Tibial artery (tissue), 4 donors: ENCODE data around the gene ARL6IP6.
"Not testable (repeated sequence)": the region's sequence is repeated elsewhere in the genome, so short reads cannot be mapped to it uniquely, and the experiment has no call there.

Experiments used
- DNase-seq, 2 donors: peaks; one replicate each; pipeline ENCODE4 v3.0.0-alpha.2; 2019
- H3K27ac ChIP-seq, 2 donors: fragments of 200-600 bp; sonication (generic) in 1 of 2; 1 replicate in 1 of 2; 2 replicates in 1 of 2; pipeline ENCODE4 v1.5.1; 2018 to 2019; ENCODE audit warnings: mild to moderate bottlenecking in 1 of 2
- H3K27me3 ChIP-seq, 2 donors: fragments of 200-600 bp; sonication (generic) in 1 of 2; one replicate each; pipeline versions ENCODE4 v1.5.1 to v1.6.0; 2016 to 2019
- H3K36me3 ChIP-seq, 3 donors: fragments of 200-600 bp; sonication (generic) in 2 of 3; one replicate each; pipeline ENCODE4 v1.5.1; 2016 to 2019; ENCODE audit warnings: mild to moderate bottlenecking in 2 of 3
- H3K4me1 ChIP-seq, 4 donors: fragments of 200-600 bp; sonication (generic) in 2 of 4; 1 replicate in 3 of 4; 2 replicates in 1 of 4; pipeline ENCODE4 v1.5.1; 2016 to 2019
- H3K4me3 ChIP-seq, 2 donors: fragments of 200-600 bp; sonication (generic) in 1 of 2; 1 replicate in 1 of 2; 2 replicates in 1 of 2; pipeline ENCODE4 v1.5.1; 2018 to 2019; ENCODE audit warnings: mild to moderate bottlenecking in 2 of 2
- H3K9me3 ChIP-seq, 3 donors: fragments of 200-600 bp; sonication (generic) in 1 of 3; one replicate each; pipeline ENCODE4 v1.5.1; 2016 to 2019
- intact Hi-C: fragments of 100-400 bp; cut with DNase I; formaldehyde crosslinking; loops from one replicate; pipeline ENCODE4 v1.15.0; 2023; ENCODE audit warnings: low total_unique reads
- TF ChIP-seq, protein P1 (sequence below), 2 experiments: fragments of 200-600 bp in 1 of 2; fragments of 450-650 bp in 1 of 2; IDR thresholded peaks; one replicate each; pipeline ENCODE4 v1.5.1; 2017 to 2019; ENCODE audit warnings: antibody characterized with exemption in 2 of 2, mild to moderate bottlenecking in 1 of 2, moderate library complexity in 1 of 2

The ARL6IP6 gene

DNA sequence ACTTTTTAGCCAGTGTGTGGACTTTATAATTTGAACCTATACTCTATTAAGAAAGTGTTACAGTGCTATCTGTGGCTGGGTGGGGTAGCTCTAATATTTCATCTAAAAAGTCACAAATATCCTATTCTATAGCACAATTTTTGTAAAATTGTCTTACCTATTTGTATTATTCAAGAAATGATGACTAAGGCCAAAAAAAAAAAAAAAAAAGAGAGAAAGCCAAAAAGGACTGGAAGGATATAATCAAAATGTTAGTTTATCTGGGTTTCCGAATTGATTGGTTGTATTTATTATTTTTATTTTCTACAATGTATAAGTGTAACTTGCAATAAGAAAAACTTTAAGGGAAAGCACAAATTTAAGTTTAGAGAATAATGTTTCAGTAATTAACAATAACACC lies 5.5 kb downstream of the ARL6IP6 start:
- Histone ChIP-seq H3K27me3 (no peaks in the 10 kb centered on the region), H3K4me3 (no peak overlapping the region), H3K4me1 (peaks cover 0 to 30% (median 19%) of the 10 kb centered on the region in 4 donors), H3K9me3 (no peaks in the 10 kb centered on the region), H3K36me3 (peaks cover 0 to 3% (median 0%) of the 10 kb centered on the region in 3 donors), H3K27ac (no peak overlapping the region)
- intact Hi-C loops, result no loop called here
- TF ChIP-seq, protein P1, sequence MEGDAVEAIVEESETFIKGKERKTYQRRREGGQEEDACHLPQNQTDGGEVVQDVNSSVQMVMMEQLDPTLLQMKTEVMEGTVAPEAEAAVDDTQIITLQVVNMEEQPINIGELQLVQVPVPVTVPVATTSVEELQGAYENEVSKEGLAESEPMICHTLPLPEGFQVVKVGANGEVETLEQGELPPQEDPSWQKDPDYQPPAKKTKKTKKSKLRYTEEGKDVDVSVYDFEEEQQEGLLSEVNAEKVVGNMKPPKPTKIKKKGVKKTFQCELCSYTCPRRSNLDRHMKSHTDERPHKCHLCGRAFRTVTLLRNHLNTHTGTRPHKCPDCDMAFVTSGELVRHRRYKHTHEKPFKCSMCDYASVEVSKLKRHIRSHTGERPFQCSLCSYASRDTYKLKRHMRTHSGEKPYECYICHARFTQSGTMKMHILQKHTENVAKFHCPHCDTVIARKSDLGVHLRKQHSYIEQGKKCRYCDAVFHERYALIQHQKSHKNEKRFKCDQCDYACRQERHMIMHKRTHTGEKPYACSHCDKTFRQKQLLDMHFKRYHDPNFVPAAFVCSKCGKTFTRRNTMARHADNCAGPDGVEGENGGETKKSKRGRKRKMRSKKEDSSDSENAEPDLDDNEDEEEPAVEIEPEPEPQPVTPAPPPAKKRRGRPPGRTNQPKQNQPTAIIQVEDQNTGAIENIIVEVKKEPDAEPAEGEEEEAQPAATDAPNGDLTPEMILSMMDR (IDR thresholded peaks at IDR 0.05), result no peak
- DNase-seq, result no peak

GRCh38 chr2:152729844-152730243 lies 11.4 kb downstream of the ARL6IP6 start:
- Histone ChIP-seq H3K27ac (no peak overlapping the region), H3K36me3 (no peaks in the 10 kb centered on the region), H3K4me1 (peaks cover 0 to 4% (median 0%) of the 10 kb centered on the region in 4 donors), H3K9me3 (no peaks in the 10 kb centered on the region), H3K4me3 (no peak overlapping the region), H3K27me3 (no peaks in the 10 kb centered on the region)
- TF ChIP-seq, protein P1 (IDR thresholded peaks at IDR 0.05), result no peak
- intact Hi-C loops, result no loop called here
- no peak for DNase-seq

GRCh38 chr2:152730591-152731333 lies 12.3 kb downstream of the ARL6IP6 start:
- TF ChIP-seq, protein P1 (IDR thresholded peaks at IDR 0.05), result no peak
- Histone ChIP-seq H3K4me1 (peaks cover 0 to 4% (median 0%) of the 10 kb centered on the region in 4 donors), H3K9me3 (no peaks in the 10 kb centered on the region), H3K4me3 (no peak overlapping the region), H3K27me3 (no peaks in the 10 kb centered on the region), H3K36me3 (peaks cover 0 to 8% (median 0%) of the 10 kb centered on the region in 3 donors), H3K27ac (no peak overlapping the region)
- DNase-seq, result no peak
- intact Hi-C loops, result no loop called here

DNA sequence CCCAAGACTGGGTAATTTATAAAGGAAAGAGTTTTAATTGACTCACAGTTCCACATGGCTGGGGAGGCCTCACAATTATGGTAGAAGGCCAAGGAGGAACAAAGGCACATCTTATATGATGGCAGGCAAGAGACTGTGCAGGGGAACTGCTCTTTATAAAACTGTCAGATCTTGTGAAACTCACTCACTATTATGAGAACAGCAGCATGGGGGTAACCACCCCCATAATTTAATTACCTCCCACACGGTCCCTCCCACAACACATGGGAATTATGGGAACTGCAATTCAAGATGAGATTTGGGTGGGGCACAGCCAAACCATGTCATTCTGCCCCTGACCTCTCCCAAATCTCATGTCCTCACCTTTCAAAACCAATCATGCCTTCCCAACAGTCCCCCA lies 19.1 kb downstream of the ARL6IP6 start:
- intact Hi-C loops, H3K4me1 ChIP-seq: not testable (repeated sequence)

DNA sequence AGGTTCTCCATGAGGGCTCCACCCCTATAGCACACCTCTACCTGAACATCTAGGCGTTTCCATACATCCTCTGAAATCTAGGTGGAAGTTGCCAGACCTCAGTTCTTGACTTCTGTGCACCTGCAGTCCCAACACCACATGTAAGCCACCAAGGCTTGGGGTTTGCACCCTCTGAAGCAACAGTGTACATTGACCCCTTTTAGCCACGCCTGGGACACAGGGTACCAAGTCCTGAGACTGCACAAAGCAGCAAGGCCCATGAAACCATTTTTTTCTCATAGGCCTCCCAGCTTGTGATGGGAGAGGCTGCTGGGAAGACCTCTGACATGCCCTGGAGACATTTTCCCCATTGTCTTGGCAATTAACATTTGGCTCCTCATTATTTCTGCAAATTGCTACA lies 20.0 kb downstream of the ARL6IP6 start:
- intact Hi-C loops, result no loop called here
- peaks cover 0 to 40% (median 28%) of the 10 kb centered on the region in 3 donors for H3K36me3 ChIP-seq

More for the DNA sequence above, 19.1 kb downstream of the ARL6IP6 start:
- H3K27me3 ChIP-seq, H3K27ac ChIP-seq, H3K9me3 ChIP-seq, DNase-seq, H3K4me3 ChIP-seq: not testable (repeated sequence)
- peaks cover 0 to 40% (median 28%) of the 10 kb centered on the region in 3 donors for H3K36me3 ChIP-seq

DNA sequence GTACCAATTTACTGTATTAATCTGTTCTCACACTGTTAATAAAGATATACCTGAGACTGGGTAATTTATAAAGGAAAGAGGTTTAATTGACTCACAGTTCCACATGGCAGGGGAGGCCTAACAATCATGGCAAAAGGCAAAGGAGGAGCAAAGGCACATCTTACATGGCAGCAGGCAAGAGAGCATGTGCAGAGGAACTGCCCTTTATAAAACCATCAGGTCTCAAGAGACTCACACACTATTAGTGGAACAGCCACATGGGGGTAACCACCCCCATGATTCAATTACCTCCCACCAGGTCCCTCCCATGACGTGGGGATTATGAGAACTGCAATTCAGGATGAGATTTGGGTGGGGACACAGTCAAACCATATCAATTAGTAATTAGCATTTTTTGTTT lies 21.3 kb downstream of the ARL6IP6 start:
- H3K4me3 ChIP-seq, H3K9me3 ChIP-seq, intact Hi-C loops, H3K4me1 ChIP-seq, DNase-seq, H3K27me3 ChIP-seq, H3K27ac ChIP-seq: not testable (repeated sequence)
- peaks cover 0 to 40% (median 28%) of the 10 kb centered on the region in 3 donors for H3K36me3 ChIP-seq

More for the DNA sequence above, 20.0 kb downstream of the ARL6IP6 start:
- TF ChIP-seq, protein P1 (IDR thresholded peaks at IDR 0.05), result no peak
- Histone ChIP-seq H3K27me3 (no peaks in the 10 kb centered on the region), H3K4me1 (no peaks in the 10 kb centered on the region), H3K9me3 (no peaks in the 10 kb centered on the region), H3K4me3 (no peak overlapping the region), H3K27ac (no peak overlapping the region)
- no peak for DNase-seq
